HCT116 (cell line): ENCODE measurements around the gene IQSEC3.

ENCODE experiments used
- CEBPB ChIP-seq: IDR thresholded peaks from 2 replicates; pipeline ENCODE4 v1.6.1; 2012; ENCODE audit warnings: low read depth
- EZH2 ChIP-seq: fragments of 200-600 bp; sonication (generic); IDR thresholded peaks from 2 replicates; pipeline ENCODE4 v1.6.1; 2017; ENCODE audit warnings: antibody characterized with exemption, mixed run types
- JUND ChIP-seq: IDR thresholded peaks from 2 replicates; pipeline ENCODE4 v1.6.1; 2012
- POLR2A ChIP-seq: IDR thresholded peaks from 2 replicates; pipeline ENCODE4 v1.7.0; 2011; ENCODE audit warnings: borderline replicate concordance; ENCODE audit not compliant: insufficient read depth, insufficient read length; ENCODE audit errors: extremely low read depth
- POLR2AphosphoS5 ChIP-seq: IDR thresholded peaks from 2 replicates; pipeline ENCODE4 v1.6.1; 2011; ENCODE audit warnings: mild to moderate bottlenecking, low read depth, low read length, moderate library complexity
- RAD21 ChIP-seq: IDR thresholded peaks from 2 replicates; pipeline ENCODE4 v1.6.1; 2012; ENCODE audit warnings: low read depth, mild to moderate bottlenecking
- SIN3A ChIP-seq: IDR thresholded peaks from 2 replicates; pipeline ENCODE4 v1.6.1; 2012; ENCODE audit warnings: low read depth
- TCF7L2 ChIP-seq: IDR thresholded peaks from 2 replicates; pipeline ENCODE4 v1.7.0; 2011; ENCODE audit warnings: borderline replicate concordance, inconsistent platforms; ENCODE audit not compliant: insufficient read depth, insufficient read length; ENCODE audit errors: extremely low read depth
- YY1 ChIP-seq: IDR thresholded peaks from 2 replicates; pipeline ENCODE4 v1.6.1; 2011; ENCODE audit warnings: low read length, low read depth, moderate library complexity, mild to moderate bottlenecking; ENCODE audit not compliant: insufficient replicate concordance; ENCODE audit errors: extremely low read depth
- ZNF274 ChIP-seq: fragments of 200-500 bp; sonication (Bioruptor generic); IDR thresholded peaks from 2 replicates; pipeline ENCODE4 v1.6.1; 2014; ENCODE audit warnings: mild to moderate bottlenecking, low read depth, low read length, inconsistent platforms
- TF ChIP-seq, protein P1 (sequence below), 3 experiments: fragments of 200-600 bp in 1 of 3; sonication (generic) in 1 of 3; IDR thresholded peaks in 2 of 3; conservative IDR thresholded peaks in 1 of 3; 2 replicates each; pipeline ENCODE4 v1.5.1; 2012 to 2017; ENCODE audit warnings: low read depth in 2 of 3, low read length in 2 of 3, antibody characterized with exemption in 1 of 3, borderline replicate concordance in 1 of 3, control low read depth in 1 of 3, mild to moderate bottlenecking in 1 of 3, mixed read lengths in 1 of 3, mixed run types in 1 of 3, moderate library complexity in 1 of 3; ENCODE audit not compliant: insufficient read depth in 1 of 3
- TF ChIP-seq, protein P2 (sequence below): IDR thresholded peaks from 2 replicates; pipeline ENCODE4 v1.6.1; 2012

DNA sequence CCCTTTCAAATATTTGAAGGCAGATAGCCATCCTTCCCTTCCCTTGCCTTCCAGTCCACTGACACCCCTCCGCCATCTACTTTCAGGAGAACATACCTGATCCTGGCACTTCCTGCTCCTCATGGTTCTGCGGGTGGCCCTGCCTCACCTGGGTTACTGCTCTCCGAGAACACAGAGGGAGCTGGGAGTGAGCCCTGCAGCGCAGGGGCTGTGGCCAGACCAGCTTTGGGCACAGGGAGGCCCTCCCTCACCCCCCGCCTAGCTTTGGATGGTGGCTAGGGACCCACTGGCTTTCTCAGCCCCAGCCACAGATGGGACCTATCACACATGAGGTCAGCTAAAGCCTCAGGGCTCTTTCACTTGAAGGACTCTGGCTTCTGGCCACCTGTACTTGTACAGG lies 12.4 kb downstream of the IQSEC3 start:
- TF ChIP-seq POLR2A (no peak), YY1 (no peak), CEBPB (no peak), JUND (no peak), SIN3A (no peak), TCF7L2 (no peak), EZH2 (no peak), RAD21 (no peak), ZNF274 (no peak), POLR2AphosphoS5 (no peak)
- TF ChIP-seq, protein P1, sequence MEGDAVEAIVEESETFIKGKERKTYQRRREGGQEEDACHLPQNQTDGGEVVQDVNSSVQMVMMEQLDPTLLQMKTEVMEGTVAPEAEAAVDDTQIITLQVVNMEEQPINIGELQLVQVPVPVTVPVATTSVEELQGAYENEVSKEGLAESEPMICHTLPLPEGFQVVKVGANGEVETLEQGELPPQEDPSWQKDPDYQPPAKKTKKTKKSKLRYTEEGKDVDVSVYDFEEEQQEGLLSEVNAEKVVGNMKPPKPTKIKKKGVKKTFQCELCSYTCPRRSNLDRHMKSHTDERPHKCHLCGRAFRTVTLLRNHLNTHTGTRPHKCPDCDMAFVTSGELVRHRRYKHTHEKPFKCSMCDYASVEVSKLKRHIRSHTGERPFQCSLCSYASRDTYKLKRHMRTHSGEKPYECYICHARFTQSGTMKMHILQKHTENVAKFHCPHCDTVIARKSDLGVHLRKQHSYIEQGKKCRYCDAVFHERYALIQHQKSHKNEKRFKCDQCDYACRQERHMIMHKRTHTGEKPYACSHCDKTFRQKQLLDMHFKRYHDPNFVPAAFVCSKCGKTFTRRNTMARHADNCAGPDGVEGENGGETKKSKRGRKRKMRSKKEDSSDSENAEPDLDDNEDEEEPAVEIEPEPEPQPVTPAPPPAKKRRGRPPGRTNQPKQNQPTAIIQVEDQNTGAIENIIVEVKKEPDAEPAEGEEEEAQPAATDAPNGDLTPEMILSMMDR (IDR thresholded peaks at IDR 0.05 in 2 of 3, conservative IDR thresholded peaks at IDR 0.05 in 1 of 3; ENCODE audit: borderline replicate concordance in 1 of 3, insufficient read depth in 1 of 3, low read depth in 2 of 3, low read length in 2 of 3): no peak
- TF ChIP-seq, protein P2, sequence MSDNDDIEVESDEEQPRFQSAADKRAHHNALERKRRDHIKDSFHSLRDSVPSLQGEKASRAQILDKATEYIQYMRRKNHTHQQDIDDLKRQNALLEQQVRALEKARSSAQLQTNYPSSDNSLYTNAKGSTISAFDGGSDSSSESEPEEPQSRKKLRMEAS: no peak
